ENCODE results near the gene ARHGEF12.

ARHGEF12 gene, protein sequence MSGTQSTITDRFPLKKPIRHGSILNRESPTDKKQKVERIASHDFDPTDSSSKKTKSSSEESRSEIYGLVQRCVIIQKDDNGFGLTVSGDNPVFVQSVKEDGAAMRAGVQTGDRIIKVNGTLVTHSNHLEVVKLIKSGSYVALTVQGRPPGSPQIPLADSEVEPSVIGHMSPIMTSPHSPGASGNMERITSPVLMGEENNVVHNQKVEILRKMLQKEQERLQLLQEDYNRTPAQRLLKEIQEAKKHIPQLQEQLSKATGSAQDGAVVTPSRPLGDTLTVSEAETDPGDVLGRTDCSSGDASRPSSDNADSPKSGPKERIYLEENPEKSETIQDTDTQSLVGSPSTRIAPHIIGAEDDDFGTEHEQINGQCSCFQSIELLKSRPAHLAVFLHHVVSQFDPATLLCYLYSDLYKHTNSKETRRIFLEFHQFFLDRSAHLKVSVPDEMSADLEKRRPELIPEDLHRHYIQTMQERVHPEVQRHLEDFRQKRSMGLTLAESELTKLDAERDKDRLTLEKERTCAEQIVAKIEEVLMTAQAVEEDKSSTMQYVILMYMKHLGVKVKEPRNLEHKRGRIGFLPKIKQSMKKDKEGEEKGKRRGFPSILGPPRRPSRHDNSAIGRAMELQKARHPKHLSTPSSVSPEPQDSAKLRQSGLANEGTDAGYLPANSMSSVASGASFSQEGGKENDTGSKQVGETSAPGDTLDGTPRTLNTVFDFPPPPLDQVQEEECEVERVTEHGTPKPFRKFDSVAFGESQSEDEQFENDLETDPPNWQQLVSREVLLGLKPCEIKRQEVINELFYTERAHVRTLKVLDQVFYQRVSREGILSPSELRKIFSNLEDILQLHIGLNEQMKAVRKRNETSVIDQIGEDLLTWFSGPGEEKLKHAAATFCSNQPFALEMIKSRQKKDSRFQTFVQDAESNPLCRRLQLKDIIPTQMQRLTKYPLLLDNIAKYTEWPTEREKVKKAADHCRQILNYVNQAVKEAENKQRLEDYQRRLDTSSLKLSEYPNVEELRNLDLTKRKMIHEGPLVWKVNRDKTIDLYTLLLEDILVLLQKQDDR (N-terminal part only)

DNA sequence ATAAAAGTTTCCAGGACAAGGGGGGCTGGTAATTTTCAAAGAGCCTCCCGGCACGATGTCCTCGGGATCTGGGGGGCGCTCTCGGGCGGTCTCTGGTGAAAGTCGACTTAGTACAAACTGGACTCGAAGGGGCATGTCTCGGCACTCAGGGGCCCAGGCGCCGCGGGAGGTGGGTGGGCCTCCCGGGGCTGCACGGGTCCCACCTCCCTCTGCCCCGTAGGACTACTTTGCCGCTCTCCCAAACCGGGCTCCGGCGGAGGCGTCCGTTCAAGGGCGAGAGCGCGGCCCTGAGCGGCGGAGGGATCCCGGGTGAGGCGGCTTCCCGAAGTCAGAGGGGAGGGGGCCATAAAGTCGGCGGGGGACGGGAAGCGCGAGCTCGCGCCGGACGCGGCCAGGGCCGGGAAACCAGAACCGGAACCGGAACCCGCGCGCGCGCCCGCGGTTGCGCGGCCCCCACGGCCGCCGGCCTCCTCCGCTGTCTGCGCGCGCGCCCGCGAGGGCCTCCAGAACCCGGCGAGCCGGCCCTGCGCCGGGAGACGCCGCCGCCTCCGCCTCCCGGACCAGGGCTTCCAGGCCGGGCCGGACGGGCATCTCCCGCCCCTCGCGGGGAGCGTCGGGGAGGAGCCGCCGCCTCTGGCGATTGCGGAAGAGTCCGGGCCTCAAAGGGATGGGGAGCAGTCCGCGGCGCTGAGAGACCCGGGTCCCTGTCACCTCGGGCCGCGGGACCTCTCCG, at the start of gene ARHGEF12:
ARHGEF12 (plus strand) TSS at position 506 of the 733 bp plus-strand sequence. CDS start 831 bp downstream, outside the sequence.
- no peaks in the 10 kb centered on the region for H3K36me3 ChIP-seq (ENCODE audit: insufficient read depth, low read length)
- H3K9me3 ChIP-seq (ENCODE audit: low read depth, low read length): no peaks in the 10 kb centered on the region
- peak within 1 kb of the TSS; percentile 82 for H3K27ac ChIP-seq
- peak within 1 kb of the TSS; percentile 78 for H3K9ac ChIP-seq (ENCODE audit: insufficient read length)
- peak within 1 kb of the TSS; percentile 90 for H3K4me3 ChIP-seq
- no peak for DNase-seq (ENCODE audit: low read depth, low spot score)
- TF ChIP-seq EZH2 (IDR thresholded peaks at IDR 0.05): no peak
- TF ChIP-seq FOXP2 (optimal IDR thresholded peaks at IDR 0.05; ENCODE audit: control extremely low read depth, extremely low read length, insufficient read depth): peak; percentile 93
- 0 out of 2 replicates have a peak, but pooled peaks have one; percentile 28 for TF ChIP-seq POLR2AphosphoS5 (IDR thresholded peaks at IDR 0.05; ENCODE audit: borderline replicate concordance, low read depth, low read length)

DNA sequence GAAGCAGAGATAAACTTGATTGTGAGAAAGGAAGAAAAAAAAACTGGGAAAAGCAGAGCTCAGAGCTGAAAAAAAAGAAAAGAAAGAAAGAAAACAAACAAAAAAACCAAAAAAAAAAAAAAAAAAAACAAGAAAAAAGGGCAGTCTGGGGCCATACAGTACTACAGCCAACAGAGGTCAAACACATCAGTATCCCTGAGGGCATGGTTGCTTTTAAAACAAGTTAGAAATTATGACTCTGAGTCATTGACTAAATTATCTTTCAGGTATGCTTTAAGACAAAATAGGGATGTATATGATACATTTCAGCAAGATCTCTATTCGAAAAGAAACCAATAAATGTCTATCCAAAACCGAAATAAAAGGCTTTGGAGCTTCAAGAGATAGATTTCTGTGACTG, 48.2 kb upstream of the ARHGEF12 start:
- H3K4me3 ChIP-seq: no peak overlapping the region
- no peaks in the 10 kb centered on the region for H3K9me3 ChIP-seq (ENCODE audit: low read depth, low read length)
- no peaks in the 10 kb centered on the region for H3K36me3 ChIP-seq (ENCODE audit: insufficient read depth, low read length)
- no peak overlapping the region for H3K27ac ChIP-seq
- no peak overlapping the region for H3K9ac ChIP-seq (ENCODE audit: insufficient read length)
- no peak for DNase-seq (ENCODE audit: low read depth, low spot score)
- TF ChIP-seq FOXP2 (optimal IDR thresholded peaks at IDR 0.05; ENCODE audit: control extremely low read depth, extremely low read length, insufficient read depth) (no peak), POLR2AphosphoS5 (IDR thresholded peaks at IDR 0.05; ENCODE audit: borderline replicate concordance, low read depth, low read length) (no peak), EZH2 (IDR thresholded peaks at IDR 0.05) (no peak)

DNA sequence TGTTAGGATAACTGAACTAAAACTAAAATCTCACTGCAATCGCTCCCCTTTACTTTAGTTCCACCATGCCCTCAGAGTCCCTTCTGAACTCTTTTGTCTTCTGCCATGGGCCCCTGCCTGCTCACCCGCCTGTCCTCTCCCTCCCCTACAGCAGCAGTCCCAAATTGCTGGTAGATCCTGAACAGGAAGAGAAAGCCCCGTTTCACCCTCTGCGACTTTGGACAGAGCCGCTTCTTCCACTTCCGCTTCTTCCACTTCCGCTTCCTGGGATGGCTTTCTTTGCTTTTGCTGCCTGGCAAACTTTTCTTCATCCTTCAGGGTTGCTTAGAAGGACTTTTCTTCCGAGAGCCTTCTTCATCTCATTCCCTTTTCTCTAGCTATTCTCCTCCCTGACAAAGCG, 46.8 kb upstream of the ARHGEF12 start:
- Histone ChIP-seq H3K27ac (no peak overlapping the region), H3K9ac (ENCODE audit: insufficient read length) (no peak overlapping the region), H3K36me3 (ENCODE audit: insufficient read depth, low read length) (no peaks in the 10 kb centered on the region), H3K9me3 (ENCODE audit: low read depth, low read length) (no peaks in the 10 kb centered on the region), H3K4me3 (no peak overlapping the region)
- no peak for TF ChIP-seq FOXP2 (optimal IDR thresholded peaks at IDR 0.05; ENCODE audit: control extremely low read depth, extremely low read length, insufficient read depth)
- TF ChIP-seq EZH2 (IDR thresholded peaks at IDR 0.05): no peak
- no peak for TF ChIP-seq POLR2AphosphoS5 (IDR thresholded peaks at IDR 0.05; ENCODE audit: borderline replicate concordance, low read depth, low read length)
- DNase-seq (ENCODE audit: low read depth, low spot score): no peak

DNA sequence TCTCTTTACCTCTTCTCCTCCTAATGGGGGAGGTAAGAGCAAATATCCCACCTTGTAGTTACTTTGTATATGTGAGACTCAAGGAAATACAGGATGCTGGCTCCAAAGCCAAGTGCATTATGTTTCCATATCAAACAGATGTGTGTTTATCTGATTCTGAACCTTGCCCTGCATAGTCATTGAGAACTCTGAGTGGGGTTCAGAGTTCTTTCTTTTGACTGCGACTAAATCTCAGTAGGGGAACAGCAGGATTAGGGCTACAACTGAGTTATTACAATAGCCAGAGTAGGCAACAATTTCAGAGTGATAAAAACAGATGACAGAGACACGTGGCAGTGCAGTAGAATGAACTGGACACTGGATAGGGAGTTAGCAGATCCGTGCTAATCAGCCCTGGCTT, 45.3 kb upstream of the ARHGEF12 start:
- Histone ChIP-seq H3K9ac (ENCODE audit: insufficient read length) (no peak overlapping the region), H3K27ac (no peak overlapping the region), H3K4me3 (no peak overlapping the region), H3K36me3 (ENCODE audit: insufficient read depth, low read length) (no peaks in the 10 kb centered on the region), H3K9me3 (ENCODE audit: low read depth, low read length) (no peaks in the 10 kb centered on the region)
- no peak for DNase-seq (ENCODE audit: low read depth, low spot score)
- TF ChIP-seq FOXP2 (optimal IDR thresholded peaks at IDR 0.05; ENCODE audit: control extremely low read depth, extremely low read length, insufficient read depth) (no peak), EZH2 (IDR thresholded peaks at IDR 0.05) (no peak), POLR2AphosphoS5 (IDR thresholded peaks at IDR 0.05; ENCODE audit: borderline replicate concordance, low read depth, low read length) (no peak)

DNA sequence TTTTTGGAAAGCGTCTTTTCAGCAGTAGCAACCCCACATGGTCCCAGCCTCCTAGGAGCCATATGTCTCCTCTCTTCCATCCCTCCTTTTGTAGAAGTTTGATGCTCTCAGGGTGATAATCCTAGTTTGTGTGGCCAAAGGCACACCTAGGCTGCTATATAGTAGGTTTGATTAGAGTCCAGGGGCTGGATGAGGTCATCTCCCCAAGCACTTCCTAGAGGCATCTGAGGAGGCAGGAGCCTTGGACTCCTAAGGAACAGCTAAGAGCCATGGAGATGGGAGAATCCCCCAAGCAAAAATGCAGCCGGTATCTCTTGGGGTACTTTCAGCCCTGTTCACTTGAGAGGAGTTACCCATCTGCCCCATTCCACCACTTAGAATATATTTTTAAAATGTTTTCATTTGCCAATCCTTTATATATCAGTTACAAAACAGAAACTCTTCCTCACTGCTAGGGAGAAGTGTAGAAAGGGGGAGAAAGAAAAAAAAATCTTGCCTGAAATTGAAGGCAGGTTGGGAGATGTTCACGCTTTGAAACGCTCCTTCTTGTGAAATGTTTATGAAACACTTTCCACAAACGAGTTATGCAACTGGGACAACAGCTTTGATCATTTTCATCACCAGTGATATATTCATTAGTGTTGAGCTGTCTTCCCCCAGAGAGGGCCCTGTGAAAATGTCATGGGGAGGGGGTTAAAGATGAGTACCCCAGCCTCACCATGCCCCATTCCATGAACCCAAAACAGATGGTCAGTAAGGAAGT, 43.0 kb upstream of the ARHGEF12 start:
- TF ChIP-seq POLR2AphosphoS5 (IDR thresholded peaks at IDR 0.05; ENCODE audit: borderline replicate concordance, low read depth, low read length) (no peak), EZH2 (IDR thresholded peaks at IDR 0.05) (no peak), FOXP2 (optimal IDR thresholded peaks at IDR 0.05; ENCODE audit: control extremely low read depth, extremely low read length, insufficient read depth) (no peak)
- H3K4me3 ChIP-seq: no peak overlapping the region
- no peaks in the 10 kb centered on the region for H3K36me3 ChIP-seq (ENCODE audit: insufficient read depth, low read length)
- H3K27ac ChIP-seq: no peak overlapping the region
- no peak overlapping the region for H3K9ac ChIP-seq (ENCODE audit: insufficient read length)
- H3K9me3 ChIP-seq (ENCODE audit: low read depth, low read length): no peaks in the 10 kb centered on the region
- DNase-seq (ENCODE audit: low read depth, low spot score): no peak

DNA sequence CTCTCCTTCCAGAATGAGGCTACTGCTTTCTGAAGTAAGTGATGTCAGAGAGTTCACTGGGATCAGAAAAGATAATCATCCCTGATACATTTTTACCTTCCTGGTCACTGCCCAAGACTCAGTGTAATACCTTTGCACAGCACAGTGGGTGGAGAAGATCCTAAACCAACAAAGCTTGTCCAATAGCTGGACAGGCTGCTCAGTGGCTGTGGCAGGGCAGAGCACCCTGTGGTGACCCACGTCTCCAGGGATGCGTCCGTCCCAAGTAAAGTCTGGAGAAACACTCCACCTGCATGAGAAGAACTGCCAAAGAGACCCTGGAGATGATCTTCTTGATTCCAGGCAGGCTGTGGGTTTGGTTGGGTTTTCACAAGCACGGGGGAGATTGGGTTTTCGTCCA, 42.1 kb upstream of the ARHGEF12 start:
- Histone ChIP-seq H3K9me3 (ENCODE audit: low read depth, low read length) (no peaks in the 10 kb centered on the region), H3K27ac (no peak overlapping the region), H3K9ac (ENCODE audit: insufficient read length) (no peak overlapping the region), H3K36me3 (ENCODE audit: insufficient read depth, low read length) (no peaks in the 10 kb centered on the region), H3K4me3 (no peak overlapping the region)
- TF ChIP-seq FOXP2 (optimal IDR thresholded peaks at IDR 0.05; ENCODE audit: control extremely low read depth, extremely low read length, insufficient read depth) (no peak), POLR2AphosphoS5 (IDR thresholded peaks at IDR 0.05; ENCODE audit: borderline replicate concordance, low read depth, low read length) (no peak), EZH2 (IDR thresholded peaks at IDR 0.05) (no peak)
- no peak for DNase-seq (ENCODE audit: low read depth, low spot score)

DNA sequence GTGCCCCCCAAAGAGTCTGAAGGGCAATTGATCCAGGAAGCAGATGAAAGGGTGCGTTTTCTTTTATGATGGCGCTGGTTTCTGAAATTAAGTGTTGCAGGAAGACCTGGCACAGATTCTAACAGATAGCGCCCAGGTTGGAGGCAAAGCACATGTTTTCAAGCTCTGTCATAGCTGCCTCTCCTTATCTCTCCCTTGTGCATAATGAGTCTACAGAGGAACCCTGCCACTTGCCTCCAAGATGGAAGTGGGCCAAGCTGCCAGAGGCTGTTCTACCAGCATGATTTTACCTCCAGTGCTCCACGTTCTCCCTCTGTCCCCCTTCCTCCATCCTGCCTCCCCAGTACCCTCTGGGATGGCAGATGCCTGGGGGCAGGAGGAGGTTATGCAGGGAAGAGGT, 41.1 kb upstream of the ARHGEF12 start:
- no peak for TF ChIP-seq POLR2AphosphoS5 (IDR thresholded peaks at IDR 0.05; ENCODE audit: borderline replicate concordance, low read depth, low read length)
- TF ChIP-seq EZH2 (IDR thresholded peaks at IDR 0.05): no peak
- TF ChIP-seq FOXP2 (optimal IDR thresholded peaks at IDR 0.05; ENCODE audit: control extremely low read depth, extremely low read length, insufficient read depth): no peak
- Histone ChIP-seq H3K9ac (ENCODE audit: insufficient read length) (no peak overlapping the region), H3K27ac (no peak overlapping the region), H3K4me3 (no peak overlapping the region; the same call in 1 of the 2 replicates), H3K9me3 (ENCODE audit: low read depth, low read length) (no peaks in the 10 kb centered on the region), H3K36me3 (ENCODE audit: insufficient read depth, low read length) (no peaks in the 10 kb centered on the region)
- no peak for DNase-seq (ENCODE audit: low read depth, low spot score)

All from SK-N-MC (cell line).